Measurements from ENCODE around the gene TADA1.

The TADA1 gene

DNA sequence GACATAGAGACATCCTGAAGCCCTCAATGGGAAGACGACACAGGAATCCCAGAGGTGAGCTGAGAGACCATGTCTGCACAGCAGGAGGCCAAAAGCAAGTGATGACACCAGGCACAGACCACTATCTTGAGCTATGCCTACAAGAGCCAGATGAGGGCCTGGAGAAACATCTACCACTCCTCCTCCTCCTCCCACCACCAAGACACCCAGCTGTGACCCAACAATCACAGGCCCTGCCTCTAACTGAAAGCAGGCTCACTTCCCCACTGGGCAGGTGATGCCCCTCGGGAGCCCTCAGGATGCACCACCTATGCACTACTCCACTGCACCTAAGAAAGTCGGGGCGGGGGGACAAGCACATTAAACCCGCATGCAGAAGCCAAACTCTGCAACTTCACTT is 16.5 kb downstream of the TADA1 start:
- H3K4me3 ChIP-seq (ENCODE audit: low read length) = no peak overlapping the region
- TF ChIP-seq, protein P1, sequence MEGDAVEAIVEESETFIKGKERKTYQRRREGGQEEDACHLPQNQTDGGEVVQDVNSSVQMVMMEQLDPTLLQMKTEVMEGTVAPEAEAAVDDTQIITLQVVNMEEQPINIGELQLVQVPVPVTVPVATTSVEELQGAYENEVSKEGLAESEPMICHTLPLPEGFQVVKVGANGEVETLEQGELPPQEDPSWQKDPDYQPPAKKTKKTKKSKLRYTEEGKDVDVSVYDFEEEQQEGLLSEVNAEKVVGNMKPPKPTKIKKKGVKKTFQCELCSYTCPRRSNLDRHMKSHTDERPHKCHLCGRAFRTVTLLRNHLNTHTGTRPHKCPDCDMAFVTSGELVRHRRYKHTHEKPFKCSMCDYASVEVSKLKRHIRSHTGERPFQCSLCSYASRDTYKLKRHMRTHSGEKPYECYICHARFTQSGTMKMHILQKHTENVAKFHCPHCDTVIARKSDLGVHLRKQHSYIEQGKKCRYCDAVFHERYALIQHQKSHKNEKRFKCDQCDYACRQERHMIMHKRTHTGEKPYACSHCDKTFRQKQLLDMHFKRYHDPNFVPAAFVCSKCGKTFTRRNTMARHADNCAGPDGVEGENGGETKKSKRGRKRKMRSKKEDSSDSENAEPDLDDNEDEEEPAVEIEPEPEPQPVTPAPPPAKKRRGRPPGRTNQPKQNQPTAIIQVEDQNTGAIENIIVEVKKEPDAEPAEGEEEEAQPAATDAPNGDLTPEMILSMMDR (IDR thresholded peaks at IDR 0.05; ENCODE audit: insufficient read depth, low read depth, low read length, missing control alignments) = no peak
- DNase-seq (ENCODE audit: low read depth) = no peak

DNA sequence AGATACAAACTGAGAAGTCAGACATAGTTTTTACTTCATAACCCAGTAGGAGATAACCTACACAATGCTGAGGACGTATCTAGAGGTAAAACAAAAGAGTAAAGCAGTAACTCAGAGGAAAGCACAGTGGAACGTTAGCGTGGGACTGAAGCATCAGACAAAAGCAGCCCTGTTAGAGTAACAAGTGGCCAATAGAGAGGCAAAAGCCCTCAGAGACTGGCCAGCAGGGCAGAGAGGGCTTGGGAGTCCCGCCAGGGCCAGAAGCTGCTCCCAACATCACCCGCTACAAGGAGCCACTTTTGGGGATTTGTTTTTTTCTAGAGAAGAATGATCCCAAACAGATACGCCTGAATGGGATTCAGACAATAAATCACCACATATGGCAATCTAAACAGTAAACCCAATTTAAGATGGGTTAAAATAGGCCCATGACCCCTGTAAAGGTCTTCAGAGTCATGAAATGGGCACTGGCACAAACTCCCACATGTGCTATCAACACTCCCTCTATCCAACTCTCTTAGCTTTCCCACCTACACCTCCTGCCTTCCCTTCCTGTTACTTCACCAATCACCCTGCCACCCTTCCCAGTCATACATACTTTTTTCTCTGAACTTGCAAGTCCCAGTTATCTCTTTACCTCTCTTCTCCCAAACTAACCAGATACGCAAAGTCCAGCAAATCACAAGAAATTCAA is 17.2 kb downstream of the TADA1 start:
- no peak for DNase-seq (ENCODE audit: low read depth)
- TF ChIP-seq, protein P1 (IDR thresholded peaks at IDR 0.05; ENCODE audit: insufficient read depth, low read depth, low read length, missing control alignments) = no peak
- no peak overlapping the region for H3K4me3 ChIP-seq (ENCODE audit: low read length)

DNA sequence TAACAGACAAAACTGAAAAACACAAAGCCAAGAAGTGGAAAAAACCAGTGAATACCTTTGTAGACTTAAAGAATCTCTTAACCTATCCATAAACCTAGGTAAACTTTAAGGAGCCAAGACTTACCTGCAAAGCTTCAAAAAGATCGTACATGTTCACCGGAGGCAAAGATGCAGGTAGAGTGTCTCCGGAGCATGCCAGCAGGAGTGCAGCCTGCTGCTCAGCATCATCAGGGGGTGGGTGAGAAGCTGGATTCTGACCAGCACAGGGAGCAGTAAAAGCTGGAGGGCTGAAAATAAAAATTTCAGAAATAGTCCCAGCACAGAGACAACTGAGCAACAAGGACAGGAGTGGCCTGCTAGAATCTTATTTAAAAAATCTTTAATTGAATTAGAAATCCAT is 18.1 kb downstream of the TADA1 start:
- no peak overlapping the region for H3K4me3 ChIP-seq (ENCODE audit: low read length)
- no peak for DNase-seq (ENCODE audit: low read depth)
- TF ChIP-seq, protein P1 (IDR thresholded peaks at IDR 0.05; ENCODE audit: insufficient read depth, low read depth, low read length, missing control alignments) = no peak

DNA sequence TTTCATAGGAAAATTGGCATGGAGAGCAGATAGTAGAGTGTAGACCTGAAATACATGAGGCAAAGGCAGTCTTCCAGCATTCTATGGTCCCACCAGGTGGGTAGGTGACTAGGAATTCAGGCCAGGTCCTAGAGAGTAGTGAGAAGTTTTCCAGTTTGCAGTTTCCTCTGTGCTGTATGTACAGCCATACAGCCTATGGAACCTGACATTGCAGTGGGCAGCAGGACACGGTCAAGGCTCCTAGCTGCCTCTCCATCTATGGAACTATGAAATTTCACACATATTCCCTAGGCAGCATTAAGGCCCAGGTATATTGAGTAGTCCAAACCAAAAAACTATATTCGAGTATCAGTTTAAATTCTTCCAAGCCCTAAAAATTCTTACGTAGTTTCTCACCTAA is 20.5 kb downstream of the TADA1 start:
- TF ChIP-seq, protein P1 (IDR thresholded peaks at IDR 0.05; ENCODE audit: insufficient read depth, low read depth, low read length, missing control alignments) = no peak
- no peak for DNase-seq (ENCODE audit: low read depth)
- H3K4me3 ChIP-seq (ENCODE audit: low read length) = no peak overlapping the region

DNA sequence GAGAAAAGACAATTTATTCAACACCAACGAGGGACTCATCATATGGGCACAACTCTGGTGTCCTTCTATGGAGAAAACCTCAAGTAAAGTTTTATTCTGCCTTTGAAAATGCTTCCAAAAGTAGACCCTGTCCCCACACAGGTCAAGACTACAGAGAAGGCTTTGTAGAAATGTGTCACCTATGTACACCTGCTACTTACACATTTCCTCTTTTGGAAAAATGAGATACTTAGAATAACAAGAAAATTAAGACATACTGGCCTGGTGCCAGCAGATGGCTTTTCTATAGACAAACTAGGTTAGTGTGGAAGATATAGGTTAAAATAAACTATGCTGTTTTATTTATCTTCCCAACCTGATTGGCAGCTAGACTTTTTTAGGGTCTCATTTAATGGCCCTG is 23.1 kb downstream of the TADA1 start:
- H3K4me3 ChIP-seq (ENCODE audit: low read length) = no peak overlapping the region
- DNase-seq (ENCODE audit: low read depth) = no peak
- TF ChIP-seq, protein P1 (IDR thresholded peaks at IDR 0.05; ENCODE audit: insufficient read depth, low read depth, low read length, missing control alignments) = no peak

DNA sequence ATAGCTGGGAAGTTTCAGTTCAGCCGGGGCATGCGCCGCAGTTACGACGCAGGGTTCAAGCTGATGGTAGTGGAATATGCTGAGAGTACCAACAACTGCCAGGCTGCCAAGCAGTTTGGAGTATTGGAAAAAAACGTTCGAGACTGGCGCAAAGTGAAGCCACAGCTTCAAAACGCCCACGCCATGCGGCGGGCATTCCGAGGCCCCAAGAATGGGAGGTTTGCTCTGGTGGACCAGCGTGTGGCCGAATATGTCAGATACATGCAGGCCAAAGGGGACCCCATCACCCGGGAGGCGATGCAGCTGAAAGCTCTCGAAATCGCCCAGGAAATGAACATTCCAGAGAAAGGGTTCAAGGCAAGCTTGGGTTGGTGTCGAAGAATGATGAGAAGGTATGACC is 26.9 kb downstream of the TADA1 start:
- DNase-seq (ENCODE audit: low read depth) = no peak
- TF ChIP-seq, protein P1 (IDR thresholded peaks at IDR 0.05; ENCODE audit: insufficient read depth, low read depth, low read length, missing control alignments) = no peak
- H3K4me3 ChIP-seq (ENCODE audit: low read length) = no peak overlapping the region

DNA sequence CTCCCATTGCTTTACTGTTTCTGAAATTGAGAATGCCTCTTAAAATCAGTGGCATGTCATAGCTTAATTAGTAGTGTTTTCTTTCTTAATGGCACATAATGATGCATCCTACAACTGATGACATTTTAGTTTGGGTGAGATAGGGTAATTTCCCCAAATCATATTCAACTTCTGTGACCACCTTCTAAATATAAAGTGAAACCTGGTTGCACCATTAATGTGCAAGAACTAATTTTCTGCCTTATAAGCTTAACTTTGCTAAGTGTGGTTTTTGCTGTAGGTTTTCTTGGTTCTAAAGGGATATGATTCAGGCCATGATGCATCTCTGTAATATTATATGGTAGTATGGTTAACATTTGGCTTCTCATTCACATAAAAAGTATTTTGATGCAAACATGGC is 27.9 kb downstream of the TADA1 start:
- TF ChIP-seq, protein P1 (IDR thresholded peaks at IDR 0.05; ENCODE audit: insufficient read depth, low read depth, low read length, missing control alignments) = no peak
- no peak for DNase-seq (ENCODE audit: low read depth)

More for the DNA sequence above, 27.9 kb downstream of the TADA1 start:
- H3K4me3 ChIP-seq (ENCODE audit: low read length) = no peak overlapping the region
